Activated effector memory CD4-positive, alpha-beta T cell treated with Interleukin-2 at 50 U/mL for 16 hours (primary cell): ENCODE results near the gene PMM2.
"Not testable (repeated sequence)": the region's sequence is repeated elsewhere in the genome, so short reads cannot be mapped to it uniquely, and the experiment has no call there.

ENCODE experiments used
- DNase-seq: peaks from one replicate; pipeline ENCODE4 v3.0.0-alpha.2; 2020

PMM2 gene

DNA sequence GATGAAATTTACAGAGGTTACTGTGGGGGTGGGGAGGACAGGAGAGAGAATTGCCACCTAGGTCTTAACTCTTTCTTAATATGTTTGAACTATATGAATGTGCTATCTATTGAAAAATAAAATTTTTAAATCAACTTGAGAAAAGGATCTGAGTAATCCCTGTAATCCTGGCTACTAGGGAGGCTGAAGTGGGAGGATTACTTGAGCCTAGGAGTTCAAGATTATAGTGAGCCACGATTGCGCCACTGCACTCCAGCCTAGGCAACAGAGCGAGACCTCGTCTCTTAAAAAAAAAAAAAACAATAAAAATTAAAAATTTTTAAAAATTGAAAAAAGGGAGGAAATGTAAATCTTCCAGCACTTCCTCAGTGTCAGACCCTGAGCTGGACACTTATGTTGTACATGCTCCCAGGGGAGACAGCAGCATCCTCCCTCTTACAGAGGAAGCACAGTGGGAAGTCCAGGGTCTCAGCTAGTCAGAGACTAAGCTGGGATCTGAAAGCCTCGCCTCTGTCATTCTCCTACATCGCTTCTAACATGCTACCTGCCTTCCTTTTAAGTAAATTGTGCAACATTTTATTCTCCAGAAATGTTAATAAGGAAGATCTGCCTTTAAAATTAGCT is 21.9 kb downstream of the PMM2 start:
- no peak for DNase-seq

DNA sequence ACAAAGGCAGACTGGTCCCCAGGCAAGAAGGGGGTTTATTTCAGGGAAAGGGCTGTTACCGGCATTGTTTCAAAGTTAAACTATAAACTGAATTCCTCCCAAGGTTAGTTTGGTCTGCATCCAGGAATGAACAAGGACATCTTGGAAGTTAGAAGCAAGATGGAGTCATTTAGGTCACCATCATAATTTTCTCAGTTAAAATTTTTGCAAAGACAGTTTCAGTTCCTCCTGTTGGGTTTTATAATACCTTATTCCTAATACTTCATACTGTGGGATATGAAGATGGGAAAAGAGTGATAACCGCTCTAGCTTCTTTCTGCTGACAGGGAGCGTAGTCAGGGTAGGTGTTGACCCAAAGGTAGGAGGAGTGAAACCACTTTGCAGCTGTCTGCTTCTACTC is 24.8 kb downstream of the PMM2 start:
- no peak for DNase-seq

DNA sequence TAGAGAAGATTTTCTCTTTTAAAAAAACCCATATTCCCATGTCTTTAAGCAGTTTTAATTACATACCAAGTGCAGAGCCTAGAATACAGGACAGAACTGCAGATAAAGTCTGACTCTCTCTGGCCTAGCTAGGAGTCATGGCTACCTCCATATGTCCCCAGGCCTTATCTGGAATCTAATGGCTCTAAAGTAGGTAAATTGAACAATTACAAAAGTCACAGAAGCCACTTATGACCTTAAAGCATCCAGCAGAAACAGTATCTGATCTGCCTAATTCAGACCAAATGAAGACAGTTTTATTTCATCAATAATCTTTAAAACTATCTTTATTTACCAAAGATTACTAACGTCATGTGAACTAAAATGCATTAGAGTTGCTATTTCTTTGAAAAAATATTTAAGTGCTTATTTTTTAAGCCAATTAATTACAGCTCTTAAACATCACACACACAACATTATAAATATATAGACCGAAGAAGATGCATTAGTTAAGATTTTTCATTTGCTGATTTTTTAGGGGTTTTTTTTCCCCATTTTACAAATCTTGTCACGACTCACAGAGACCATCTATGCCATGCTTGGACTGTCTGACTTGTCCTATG is 28.7 kb downstream of the PMM2 start:
- no peak for DNase-seq

DNA sequence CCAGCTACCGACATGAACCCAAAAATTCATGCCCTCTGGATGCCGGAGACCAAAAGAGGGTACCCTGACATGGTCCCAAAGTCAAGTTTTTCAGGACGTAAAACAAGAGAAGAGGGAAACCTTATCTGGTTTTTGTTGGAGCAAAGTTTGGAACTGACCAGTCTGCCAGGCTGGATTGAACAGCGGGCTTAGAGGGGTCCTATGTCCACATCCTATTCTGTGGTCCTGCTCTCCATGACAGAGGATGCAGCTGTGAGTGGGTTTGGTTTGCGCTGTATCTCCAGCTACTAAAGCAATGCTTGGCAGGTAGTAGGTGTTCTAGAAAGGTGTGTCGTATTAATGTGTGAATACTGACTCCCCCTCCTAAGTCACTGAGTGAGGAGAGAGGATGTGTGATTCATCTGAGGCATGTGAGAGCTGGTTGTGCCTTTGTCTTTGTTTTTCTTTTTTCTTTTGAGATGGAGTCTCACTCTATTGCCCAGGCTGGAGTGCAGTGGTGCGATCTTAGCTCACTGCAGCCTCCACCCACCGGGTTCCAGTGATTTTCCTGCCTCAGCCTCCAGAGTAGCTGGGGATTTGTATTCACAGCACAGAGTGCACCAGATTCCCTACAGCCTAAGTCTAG is 31.0 kb downstream of the PMM2 start:
- no peak for DNase-seq

DNA sequence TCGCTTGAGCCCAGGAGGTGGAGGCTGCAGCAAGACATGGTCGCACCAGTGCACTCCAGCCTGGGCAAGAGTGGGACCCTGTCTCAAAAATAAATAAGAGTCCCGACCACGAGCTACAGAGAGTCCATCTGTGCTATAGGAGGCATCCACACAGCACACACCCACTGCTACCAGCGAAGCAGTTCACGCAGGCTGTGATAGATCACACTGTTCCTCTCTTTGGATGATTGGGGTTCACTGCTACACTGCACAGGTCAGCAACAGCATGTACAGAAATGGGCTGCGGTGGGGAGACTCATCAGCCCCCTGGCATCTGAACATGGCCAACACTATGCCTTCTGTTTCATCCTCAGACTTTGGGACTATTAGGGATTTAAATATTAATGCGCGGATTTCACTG is 33.8 kb downstream of the PMM2 start:
- DNase-seq: no peak

DNA sequence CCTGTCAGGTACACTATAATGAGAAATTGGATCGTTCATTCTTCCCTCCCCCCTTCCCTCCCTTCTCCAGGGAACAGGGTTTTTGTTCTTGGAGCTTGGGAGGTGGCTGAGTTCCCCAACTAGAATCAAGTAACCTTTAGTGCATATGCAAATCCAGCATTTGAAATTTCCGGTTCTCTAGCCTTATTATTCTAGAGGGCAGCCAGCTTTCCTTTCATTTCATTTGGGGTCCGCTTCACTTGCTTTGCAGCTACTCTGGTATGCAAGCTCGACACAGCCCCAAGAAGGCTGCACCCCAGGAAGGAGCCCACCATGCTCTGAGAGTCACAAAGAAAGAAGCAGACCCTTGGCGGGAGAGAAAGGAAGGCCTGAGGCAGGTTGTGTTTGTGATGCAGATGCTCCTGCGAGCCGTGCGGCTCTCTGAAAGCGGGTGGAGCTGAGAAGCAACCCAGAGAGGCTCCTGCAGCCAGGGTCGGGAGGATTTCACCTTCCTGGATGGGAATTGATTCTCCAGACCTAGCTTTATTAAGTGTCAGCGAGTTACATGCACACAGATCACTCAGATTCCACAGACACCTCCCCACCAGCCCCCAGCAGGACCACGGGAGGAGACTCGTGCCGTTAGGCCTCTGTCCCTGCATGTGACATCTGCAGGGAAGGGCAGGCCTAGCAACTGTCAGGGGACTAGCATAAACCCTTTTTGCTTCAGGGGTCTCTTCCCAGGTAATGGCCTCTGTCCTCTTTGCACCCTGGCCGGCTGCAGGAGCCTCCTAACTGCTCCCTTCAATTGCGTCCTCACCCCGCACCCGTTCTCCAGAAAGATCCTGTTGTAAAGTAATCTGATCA is 34.5 kb downstream of the PMM2 start:
- DNase-seq: no peak

DNA sequence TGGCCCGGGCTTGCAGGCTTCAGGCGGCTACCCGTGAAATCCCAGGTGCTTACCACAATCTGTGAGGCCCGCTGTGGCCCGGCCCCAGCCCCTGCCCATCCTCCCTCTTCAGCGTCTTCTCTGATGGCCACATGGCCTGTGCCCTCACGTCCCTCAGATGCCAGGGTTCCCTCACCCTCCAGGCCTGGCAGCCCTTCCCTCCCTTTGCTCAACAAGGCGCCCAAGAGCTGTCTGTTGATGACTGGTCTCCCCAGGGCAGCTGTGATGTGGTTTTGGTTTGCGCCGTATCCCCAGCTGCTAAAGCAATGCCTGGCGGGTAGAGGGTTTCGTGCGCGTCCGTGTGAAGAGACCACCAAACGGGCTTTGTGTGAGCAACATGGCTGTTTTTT is 35.1 kb downstream of the PMM2 start:
- DNase-seq: no peak

DNA sequence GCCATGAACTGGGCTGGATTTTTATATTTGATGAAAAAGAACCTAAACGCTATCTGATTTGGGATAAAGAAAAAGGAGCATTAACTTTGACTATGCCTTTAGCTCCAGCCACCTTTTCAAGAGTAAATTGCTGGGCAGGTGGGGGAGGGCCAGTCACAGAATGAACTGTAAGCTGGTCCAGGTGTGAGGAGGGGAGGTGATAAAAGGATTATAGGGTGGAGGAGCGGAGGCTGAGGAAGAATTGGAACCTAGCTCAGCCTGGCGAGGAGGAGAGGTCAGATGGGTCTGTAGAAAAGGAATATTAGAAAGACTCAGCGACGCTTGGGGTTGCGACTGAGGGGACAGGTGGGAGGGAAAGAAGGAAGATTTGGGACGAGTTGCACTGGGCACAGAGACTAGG is 39.2 kb downstream of the PMM2 start:
- DNase-seq: not testable (repeated sequence)

GRCh38 chr16:8837594-8837993 is 40.0 kb downstream of the PMM2 start:
- DNase-seq: not testable (repeated sequence)

- DNase-seq: not testable (repeated sequence)
Measured at GRCh38 chr16:8842016-8842415, 44.4 kb downstream of the PMM2 start.

DNA sequence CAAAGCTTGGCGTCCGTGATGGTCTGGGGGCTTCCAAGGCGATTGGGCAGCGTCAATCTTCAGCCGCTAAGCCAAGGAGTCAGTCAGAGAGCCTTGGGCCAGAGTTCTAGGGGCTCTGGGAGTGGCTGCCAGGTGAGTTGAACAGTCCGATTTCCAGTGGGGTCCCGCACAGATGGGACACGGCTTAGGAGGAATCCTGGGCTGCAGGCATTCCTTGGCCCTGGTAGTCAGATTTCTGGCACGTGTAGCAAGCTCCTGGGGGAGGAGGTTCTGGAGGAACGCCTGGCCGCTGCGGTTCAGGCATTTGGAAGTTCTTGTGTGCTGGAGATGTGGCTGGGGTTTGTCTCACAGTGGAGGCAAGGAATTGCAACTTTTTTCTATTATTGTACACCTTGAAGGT is 45.7 kb downstream of the PMM2 start:
- DNase-seq: not testable (repeated sequence)

DNA sequence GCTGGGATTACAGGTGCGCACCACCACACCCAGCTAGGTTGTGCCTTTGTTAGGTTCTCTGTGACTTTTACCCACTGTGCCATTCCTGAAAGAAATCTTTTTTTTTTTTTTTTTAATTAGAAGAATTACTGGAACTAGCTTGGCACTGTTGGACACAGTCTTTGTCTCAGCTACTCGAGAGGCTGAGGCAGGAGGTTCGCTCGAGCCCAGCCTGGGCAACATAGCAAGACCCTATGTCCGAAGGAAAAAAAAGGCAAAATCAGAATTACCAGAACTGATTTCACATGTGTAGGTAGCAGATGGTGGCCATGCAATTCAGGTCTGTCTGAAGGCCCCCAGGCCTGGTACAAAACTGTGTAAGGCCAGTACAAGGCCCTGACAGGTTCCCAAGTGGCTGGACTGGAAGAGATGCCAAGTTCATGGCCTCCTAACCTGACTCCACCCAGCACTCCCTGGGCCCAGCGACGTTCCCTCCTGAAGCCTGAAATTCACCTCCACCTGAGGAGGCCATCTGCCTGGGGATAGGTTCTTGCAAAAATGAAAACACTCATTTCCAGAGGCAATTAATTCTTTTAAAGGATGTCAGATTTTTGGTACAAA is 48.2 kb downstream of the PMM2 start:
- no peak for DNase-seq

GRCh38 chr16:8846401-8846932 is 48.8 kb downstream of the PMM2 start:
- DNase-seq: no peak

DNA sequence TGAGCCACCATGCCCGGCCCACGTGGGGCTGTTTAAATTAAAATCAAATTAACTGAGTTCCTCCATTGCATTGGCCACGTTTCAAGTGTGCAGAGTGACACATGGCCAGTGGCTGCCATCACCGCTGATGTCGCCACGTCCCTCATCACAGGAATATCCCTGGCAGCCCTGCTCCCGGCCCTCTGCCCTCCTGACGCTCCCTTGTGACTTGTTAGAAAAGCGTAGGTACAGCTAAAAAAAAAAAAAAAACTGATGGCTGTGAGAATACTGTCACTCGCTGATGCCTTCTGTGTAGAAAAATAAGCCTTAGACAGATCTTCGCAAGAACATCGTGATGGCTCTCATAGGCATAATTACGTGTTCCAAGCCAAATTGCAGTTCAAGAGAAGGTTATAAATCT is 49.5 kb downstream of the PMM2 start:
- no peak for DNase-seq

DNA sequence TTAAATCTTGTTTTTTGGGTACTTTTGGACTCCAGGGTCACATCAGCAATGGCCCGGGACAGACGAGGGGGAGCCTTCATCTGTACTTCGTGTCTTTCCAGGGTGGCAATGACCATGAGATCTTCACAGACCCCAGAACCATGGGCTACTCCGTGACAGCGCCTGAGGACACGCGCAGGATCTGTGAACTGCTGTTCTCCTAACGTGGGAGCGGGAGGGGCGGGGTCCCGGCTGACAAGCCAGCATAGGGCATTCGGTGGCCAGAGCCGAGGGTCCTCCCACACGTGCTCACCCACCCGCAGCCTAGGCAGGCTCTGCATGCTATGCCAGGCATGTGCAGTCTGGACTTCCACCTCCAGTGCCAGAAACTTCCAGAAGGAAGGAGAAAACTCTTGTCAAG is 50.0 kb downstream of the PMM2 start:
- no peak for DNase-seq

DNA sequence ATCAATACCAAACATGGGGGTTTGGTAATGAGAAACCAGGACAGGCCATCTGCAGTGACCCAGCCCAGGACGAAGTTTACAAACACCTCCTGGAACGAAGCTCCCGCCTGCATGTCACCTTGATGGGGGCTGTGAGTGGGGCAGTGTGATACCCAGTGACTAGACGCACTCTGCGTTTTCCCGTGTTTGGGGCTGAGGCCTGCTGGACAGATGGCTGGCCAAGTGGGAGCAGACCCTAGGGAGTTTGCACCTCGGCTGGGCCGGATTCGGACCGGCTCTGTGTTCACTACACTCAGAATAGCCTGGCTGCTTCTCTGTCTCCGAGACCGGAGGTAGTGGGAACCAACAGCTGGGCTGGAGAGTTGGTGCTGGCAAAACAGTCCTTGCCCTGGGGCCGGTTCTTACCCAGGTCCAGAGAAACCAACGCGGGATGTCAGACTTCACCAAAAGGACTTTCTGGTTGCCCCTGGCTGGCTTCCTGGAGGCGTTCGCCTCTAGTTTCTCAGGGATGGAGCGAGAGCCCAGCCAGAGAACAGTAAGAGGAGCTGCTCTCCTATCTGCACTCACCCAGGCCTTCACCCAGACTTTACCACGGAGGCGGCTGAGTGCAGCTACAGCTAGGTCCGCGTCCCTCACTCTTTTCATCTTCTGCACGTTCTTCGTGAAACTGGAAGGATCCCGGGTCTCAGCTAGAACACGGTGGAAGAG is 50.7 kb downstream of the PMM2 start:
- DNase-seq: no peak

GRCh38 chr16:8848939-8849391 is 51.3 kb downstream of the PMM2 start:
- DNase-seq: no peak

DNA sequence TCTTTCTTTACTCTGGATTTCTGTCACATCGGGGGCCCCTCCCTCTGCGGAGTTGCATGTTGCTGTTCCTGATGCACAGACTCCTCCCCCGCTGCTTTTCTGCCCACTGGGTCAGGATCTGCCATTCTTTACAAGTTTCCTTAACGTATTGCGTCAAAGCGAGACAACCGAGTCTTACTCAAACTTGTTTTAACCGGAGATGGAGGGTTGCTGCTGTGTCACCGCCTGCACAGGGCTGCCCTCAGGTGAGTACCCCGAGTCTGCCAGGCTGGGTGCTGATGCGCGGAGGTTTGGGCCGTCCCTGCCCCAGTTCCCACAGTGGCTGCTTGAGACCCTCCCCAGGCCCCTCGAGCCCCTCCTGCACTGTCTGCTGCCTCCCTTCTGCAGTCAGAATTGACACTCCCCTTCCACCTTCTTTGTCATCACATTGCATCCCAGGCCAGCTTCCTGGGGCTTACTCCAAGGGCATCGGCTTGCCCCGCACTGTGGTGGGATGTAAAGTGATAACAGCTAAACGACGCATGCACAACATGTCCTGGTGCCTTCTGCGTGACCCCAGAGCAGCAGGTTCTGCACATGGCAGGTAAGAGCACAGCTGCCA is 51.9 kb downstream of the PMM2 start:
- DNase-seq: no peak

- no peak for DNase-seq
Measured at GRCh38 chr16:8850279-8850885, 52.7 kb downstream of the PMM2 start.

GRCh38 chr16:8851761-8852403 is 54.2 kb downstream of the PMM2 start:
- no peak for DNase-seq

GRCh38 chr16:8852534-8852933 is 54.9 kb downstream of the PMM2 start:
- DNase-seq: no peak
